SK-N-SH (cell line): ENCODE results near the gene NUDT22. TPM values are rescaled to one million over a fixed set of nuclear protein-coding genes. Genes with fewer than 3 reads are reported as not detected.
A peak's percentile ranks its signal among the peaks of the same experiment; 100 is the strongest.

Source experiments
- CTCF ChIA-PET: fragments of 300-600, 350-600 bp; formaldehyde crosslinking; extraction: SDS; loops from one replicate; lab custom pipeline; 2021; lab: Yijun Ruan, JAX
- POLR2A ChIA-PET: fragments of 350-600 bp; sonication (Branson Sonifier 250); formaldehyde crosslinking; extraction: SDS; loops from one replicate; lab custom pipeline; 2020; ENCODE audit warnings: antibody characterized with exemption, inconsistent platforms; lab: Yijun Ruan, JAX
- DNase-seq: peaks from one replicate; pipeline ENCODE4 v3.0.0; 2012
- H2AFZ ChIP-seq: fragments of 200-600 bp; sonication (generic); 2 replicates; pipeline ENCODE4 v1.8.1; 2016; ENCODE audit warnings: antibody characterized with exemption, mild to moderate bottlenecking, low read depth
- H3F3A ChIP-seq: fragments of 200-600 bp; sonication (generic); replicated peaks from 2 replicates; pipeline ENCODE3; 2016; ENCODE audit warnings: antibody characterized with exemption, mild to moderate bottlenecking; ENCODE audit not compliant: insufficient read depth
- H3K27ac ChIP-seq, 2 experiments: fragments of 200-500 bp in 1 of 2; fragments of 200-600 bp in 1 of 2; sonication (Bioruptor generic) in 1 of 2; sonication (generic), shearing (Covaris generic) in 1 of 2; 2 replicates each; pipeline versions ENCODE4 v1.5.1 to v1.6.1; 2014 to 2016; ENCODE audit warnings: low read depth in 2 of 2, inconsistent platforms in 1 of 2, low read length in 1 of 2, mild to moderate bottlenecking in 1 of 2, mixed read lengths in 1 of 2
- H3K27me3 ChIP-seq: fragments of 200-600 bp; sonication (generic), shearing (Covaris generic); 2 replicates; pipeline ENCODE4 v1.6.1; 2016; ENCODE audit warnings: mixed run types; ENCODE audit not compliant: insufficient read depth
- H3K36me3 ChIP-seq, 2 experiments: fragments of 200-500 bp in 1 of 2; fragments of 200-600 bp in 1 of 2; sonication (Bioruptor generic) in 1 of 2; sonication (generic) in 1 of 2; replicated peaks in 1 of 2; 2 replicates each; pipeline versions ENCODE3 to v1.5.1; 2014 to 2016; ENCODE audit warnings: low read length in 1 of 2, mild to moderate bottlenecking in 1 of 2; ENCODE audit not compliant: insufficient read depth in 2 of 2, control insufficient read depth in 1 of 2
- H3K4me1 ChIP-seq, 2 experiments: fragments of 200-500 bp in 1 of 2; fragments of 200-600 bp in 1 of 2; sonication (Bioruptor generic) in 1 of 2; sonication (generic), shearing (Covaris generic) in 1 of 2; 2 replicates each; pipeline versions ENCODE4 v1.5.1 to v1.6.1; 2014 to 2016; ENCODE audit warnings: low read depth in 1 of 2, low read length in 1 of 2, mixed run types in 1 of 2; ENCODE audit not compliant: insufficient read depth in 2 of 2, control insufficient read depth in 1 of 2
- H3K4me2 ChIP-seq: fragments of 200-600 bp; sonication (generic), shearing (Covaris generic); 2 replicates; pipeline ENCODE4 v1.6.1; 2017; ENCODE audit warnings: mixed run types
- H3K4me3 ChIP-seq, 2 experiments: fragments of 200-500 bp in 1 of 2; fragments of 200-600 bp in 1 of 2; sonication (Bioruptor generic) in 1 of 2; sonication (generic), shearing (Covaris generic) in 1 of 2; 2 replicates each; pipeline versions ENCODE4 v1.5.1 to v1.8.1; 2014 to 2016; ENCODE audit warnings: low read depth in 2 of 2, inconsistent platforms in 1 of 2, low read length in 1 of 2, mild to moderate bottlenecking in 1 of 2, mixed read lengths in 1 of 2, moderate library complexity in 1 of 2
- H3K79me2 ChIP-seq: fragments of 200-600 bp; sonication (generic); 2 replicates; pipeline ENCODE4 v1.8.1; 2017; ENCODE audit warnings: mild to moderate bottlenecking; ENCODE audit not compliant: insufficient read depth
- H3K9ac ChIP-seq: fragments of 200-600 bp; sonication (generic); 2 replicates; pipeline ENCODE4 v1.6.1; 2017; ENCODE audit warnings: mixed run types
- H3K9me2 ChIP-seq: fragments of 200-600 bp; sonication (generic); 2 replicates; pipeline ENCODE4 v1.6.1; 2017; ENCODE audit warnings: mixed run types
- H3K9me3 ChIP-seq: fragments of 200-600 bp; sonication (generic); 2 replicates; pipeline ENCODE4 v1.6.1; 2017; ENCODE audit warnings: mixed run types, mild to moderate bottlenecking, moderate library complexity
- H4K20me1 ChIP-seq: fragments of 200-600 bp; sonication (generic); 2 replicates; pipeline ENCODE4 v1.6.1; 2017; ENCODE audit warnings: mild to moderate bottlenecking, mixed run types; ENCODE audit not compliant: insufficient read depth
- CHD2 ChIP-seq: fragments of 150-350 bp; IDR thresholded peaks from 2 replicates; pipeline ENCODE4 v1.6.1; 2018; ENCODE audit warnings: low read length; ENCODE audit not compliant: partially characterized antibody
- ELF1 ChIP-seq: IDR thresholded peaks from 2 replicates; pipeline ENCODE4 v1.4.0; 2012
- GABPA ChIP-seq: IDR thresholded peaks from 2 replicates; pipeline ENCODE4 v1.4.0; 2012; ENCODE audit warnings: low read depth, mild to moderate bottlenecking
- GATA2 ChIP-seq: sonication (generic); formaldehyde crosslinking; IDR thresholded peaks from 2 replicates; pipeline ENCODE4 v1.5.0; 2020; ENCODE audit warnings: mild to moderate bottlenecking, missing genetic modification reagents
- IRF3 ChIP-seq: fragments of 150-350 bp; IDR thresholded peaks from 2 replicates; pipeline ENCODE4 v1.6.1; 2016; ENCODE audit warnings: mild to moderate bottlenecking, low read depth, low read length
- JUND ChIP-seq: IDR thresholded peaks from 2 replicates; pipeline ENCODE4 v1.4.0; 2012
- MXI1 ChIP-seq: IDR thresholded peaks from 2 replicates; pipeline ENCODE4 v1.6.1; 2012; ENCODE audit warnings: mild to moderate bottlenecking, low read depth, low read length, improper control_type of control experiment
- NFIC ChIP-seq: IDR thresholded peaks from 2 replicates; pipeline ENCODE4 v1.4.0; 2012; ENCODE audit warnings: borderline replicate concordance
- NRF1 ChIP-seq: IDR thresholded peaks from 2 replicates; pipeline ENCODE4 v1.6.1; 2012; ENCODE audit warnings: low read depth, mild to moderate bottlenecking, low read length
- RCOR1 ChIP-seq: fragments of 150-350 bp; IDR thresholded peaks from 2 replicates; pipeline ENCODE4 v1.6.1; 2017; ENCODE audit warnings: antibody characterized with exemption, low read length
- RFX5 ChIP-seq: IDR thresholded peaks from 2 replicates; pipeline ENCODE4 v1.6.1; 2012; ENCODE audit warnings: mild to moderate bottlenecking, improper control_type of control experiment, low read length
- USF1 ChIP-seq: IDR thresholded peaks from 2 replicates; pipeline ENCODE4 v1.4.0; 2012; ENCODE audit warnings: low read depth, borderline replicate concordance
- USF2 ChIP-seq: fragments of 150-350 bp; IDR thresholded peaks from 2 replicates; pipeline ENCODE4 v1.6.1; 2017; ENCODE audit warnings: antibody characterized with exemption, low read length, low read depth, borderline replicate concordance
- ZBTB33 ChIP-seq: IDR thresholded peaks from 2 replicates; pipeline ENCODE4 v1.4.0; 2012; ENCODE audit warnings: low read depth, borderline replicate concordance
- WGBS: methylation state at CpG from one replicate; pipeline ENCODE4 v1.1.6; 2017; ENCODE audit warnings: low lambda C conversion rate; 5-methylcytosine and 5-hydroxymethylcytosine counted together
- polyA plus RNA-seq, 3 experiments: library from polyadenylated mRNA; depleted of rRNA; stranded (reverse); fragments of >200 nt; gene quantifications; 2 replicates each; pipeline ENCODE4 v1.2.3, GENCODE V29; 2012

NUDT22 gene
- polyA plus RNA-seq, 1 of the 3 experiments (the other 2 are of a cell fraction): 72.7 TPM

- Histone ChIP-seq H3K4me1 (peaks cover 12 to 55% of the 10 kb centered on the region in 2 experiments; a peak in 3 of 4 replicates), H3K79me2 (no peaks in the 10 kb centered on the region; the same call in none of the 2 replicates), H3K4me2 (no peak overlapping the region), H3K36me3 (peaks cover 17 to 28% of the 10 kb centered on the region in 2 experiments), H4K20me1 (no peaks in the 10 kb centered on the region), H3K27me3 (no peaks in the 10 kb centered on the region), H3K9ac (no peak overlapping the region), H3K4me3 (no peak overlapping the region), H3K9me2 (no peaks in the 10 kb centered on the region), H3F3A (peaks cover 22% of the 10 kb centered on the region), H3K27ac (peak overlapping the region in 1 of 2 experiments; percentile 94; a peak in 2 of 4 replicates), H2AFZ (no peak overlapping the region), H3K9me3 (no peaks in the 10 kb centered on the region)
- WGBS: 95% methylated on average over 23 of the region's 35 CpGs
- DNase-seq: no peak
- ChIA-PET CTCF (interaction anchor here (0.8 to 5.7 kb wide), 9 partner anchors 12 to 61 kb away, joined by 3 to 119 read pairs (median 11); partner anchors contain the start of genes ESRRA, NUDT22, PLCB3 and PPP1R14B), POLR2A (interaction anchor here (1.0 to 2.8 kb wide), 9 partner anchors 12 to 80 kb away, joined by 3 to 41 read pairs (median 5); partner anchors contain the start of genes FKBP2, NUDT22, PLCB3 and PPP1R14B)
- TF ChIP-seq NRF1: no peak
- TF ChIP-seq GABPA: no peak
- TF ChIP-seq MXI1: no peak
- no peak for TF ChIP-seq JUND
- no peak for TF ChIP-seq ZBTB33
- no peak for TF ChIP-seq GATA2
- TF ChIP-seq NFIC: no peak
- no peak for TF ChIP-seq ELF1
- TF ChIP-seq CHD2: no peak
- no peak for TF ChIP-seq RFX5
- no peak for TF ChIP-seq USF2
- no peak for TF ChIP-seq IRF3
- no peak for TF ChIP-seq USF1
- no peak for TF ChIP-seq RCOR1
These were observed 39.4 kb downstream of the NUDT22 start for GRCh38 chr11:64265176-64266160.
